Rectal smooth muscle tissue (tissue), 1 donor: ENCODE results near the gene RAMP2.

Experiments used
- H3K27ac ChIP-seq: one replicate; pipeline ENCODE4 v1.7.0; 2013; ENCODE audit warnings: low read depth, low read length, inconsistent platforms
- H3K27me3 ChIP-seq: one replicate; pipeline ENCODE4 v1.7.0; 2013; ENCODE audit warnings: low read length; ENCODE audit not compliant: control insufficient read depth, insufficient read depth
- H3K36me3 ChIP-seq: one replicate; pipeline ENCODE4 v1.7.0; 2013; ENCODE audit warnings: low read length; ENCODE audit not compliant: control insufficient read depth, insufficient read depth
- H3K4me1 ChIP-seq: one replicate; pipeline ENCODE4 v1.7.0; 2013; ENCODE audit warnings: low read length; ENCODE audit not compliant: control insufficient read depth, insufficient read depth
- H3K4me3 ChIP-seq: one replicate; pipeline ENCODE4 v1.7.0; 2013; ENCODE audit warnings: low read length
- H3K9ac ChIP-seq: one replicate; pipeline ENCODE4 v1.7.0; 2013; ENCODE audit warnings: low read length

RAMP2 gene

DNA sequence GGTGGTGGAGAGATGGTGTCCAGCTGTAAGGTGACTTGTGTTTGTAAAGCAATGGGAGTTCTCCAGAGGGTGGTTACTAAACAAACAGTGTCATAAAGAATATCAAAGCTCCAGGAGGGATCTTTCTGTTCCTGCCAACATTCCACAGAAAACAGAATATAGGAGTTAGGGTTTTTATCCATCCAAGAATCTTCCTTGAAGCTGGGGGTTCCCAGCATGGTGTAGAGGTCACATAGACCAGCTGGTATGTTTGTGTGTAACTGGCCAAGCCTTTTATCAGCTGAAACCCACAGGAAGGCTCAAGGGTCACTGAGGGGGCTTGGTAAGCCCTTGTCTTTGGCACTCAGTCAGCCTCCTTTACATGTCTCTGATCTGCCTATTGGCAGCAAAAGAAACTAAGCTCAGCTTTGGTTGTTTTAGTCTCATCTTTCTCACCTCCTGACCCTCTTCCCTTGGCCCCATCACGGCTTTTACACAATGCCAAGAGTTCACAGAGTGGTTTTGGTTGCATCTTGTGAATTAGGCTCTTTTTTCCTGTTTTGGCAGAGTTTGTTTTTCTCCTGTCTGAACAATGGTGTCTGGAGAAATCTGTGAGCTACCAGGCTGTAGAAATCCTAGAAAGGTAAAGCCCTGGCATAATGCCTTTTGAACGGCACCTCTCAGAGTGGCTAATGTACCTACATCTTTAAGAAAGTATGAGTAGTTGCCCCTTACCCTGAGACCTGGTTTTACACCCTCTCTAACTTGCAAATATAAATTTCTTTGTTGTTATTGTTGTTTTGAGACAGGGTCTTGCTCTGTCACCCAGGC lies 42.3 kb downstream of the RAMP2 start:
- Histone ChIP-seq H3K4me1 (no peaks in the 10 kb centered on the region), H3K27ac (no peak overlapping the region), H3K9ac (no peak overlapping the region), H3K4me3 (no peak overlapping the region), H3K36me3 (no peaks in the 10 kb centered on the region), H3K27me3 (no peaks in the 10 kb centered on the region)

DNA sequence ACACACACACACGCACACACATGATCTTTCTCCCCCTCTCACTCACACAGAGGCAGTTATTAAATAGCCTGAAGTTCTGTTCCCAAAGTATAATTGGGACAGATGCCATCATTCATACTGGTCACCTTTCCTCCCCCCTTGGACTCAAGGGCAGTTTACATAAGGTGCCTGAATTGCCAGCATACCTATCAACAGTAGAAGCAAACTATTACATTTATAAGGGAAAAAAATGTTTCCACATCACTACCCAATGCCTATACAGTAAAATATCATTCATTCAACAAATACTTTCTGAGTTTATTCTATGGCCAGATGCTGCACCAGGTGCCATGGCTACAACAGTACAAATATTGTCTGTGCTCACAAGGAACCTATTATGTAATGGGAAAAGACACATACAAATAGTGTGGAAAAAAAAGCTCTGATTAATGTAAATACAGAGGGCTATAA lies 43.9 kb downstream of the RAMP2 start:
- Histone ChIP-seq H3K4me1 (peaks cover 7% of the 10 kb centered on the region), H3K27me3 (no peaks in the 10 kb centered on the region), H3K36me3 (no peaks in the 10 kb centered on the region), H3K4me3 (no peak overlapping the region), H3K27ac (no peak overlapping the region), H3K9ac (no peak overlapping the region)

DNA sequence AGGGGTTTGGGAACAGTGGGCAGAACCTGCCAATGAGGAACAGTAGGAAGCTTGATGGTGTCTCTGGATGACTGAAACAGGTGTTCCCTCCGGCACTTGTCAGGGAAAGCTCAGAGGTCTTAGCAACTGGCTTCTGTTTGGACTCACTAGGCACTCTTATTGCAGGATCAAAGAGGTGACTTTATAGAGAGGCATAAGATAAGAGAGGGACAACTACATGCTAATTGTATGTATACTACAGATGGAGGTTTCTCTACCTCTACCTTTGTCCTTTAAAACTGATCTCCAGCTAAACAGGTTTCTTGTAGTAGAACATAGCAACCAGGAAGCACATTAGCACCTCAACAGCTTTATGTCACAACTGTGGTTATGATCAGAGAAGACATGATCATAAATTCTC lies 45.2 kb downstream of the RAMP2 start:
- Histone ChIP-seq H3K27me3 (no peaks in the 10 kb centered on the region), H3K36me3 (peaks cover 7% of the 10 kb centered on the region), H3K4me3 (no peak overlapping the region), H3K27ac (no peak overlapping the region), H3K9ac (no peak overlapping the region), H3K4me1 (peaks cover 7% of the 10 kb centered on the region)

DNA sequence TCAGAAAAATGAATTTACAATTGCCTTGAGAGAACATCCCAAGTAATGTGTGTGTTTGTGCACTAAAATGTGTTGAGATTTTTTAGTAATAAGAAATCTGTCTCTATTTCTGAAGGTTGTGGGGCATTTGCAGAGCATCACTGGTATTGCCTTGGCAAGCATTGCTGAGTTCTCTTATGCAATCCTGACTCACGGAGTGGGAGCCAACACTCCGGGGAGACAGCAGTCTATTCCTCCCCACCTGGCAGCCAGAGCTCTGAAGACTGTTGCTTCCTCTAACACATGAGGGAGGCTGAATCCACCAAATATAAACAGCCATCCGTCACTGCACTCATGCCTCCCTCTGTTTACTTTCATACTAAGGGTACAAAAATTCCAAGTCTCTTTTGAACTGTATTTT lies 48.2 kb downstream of the RAMP2 start:
- Histone ChIP-seq H3K4me1 (peaks cover 7% of the 10 kb centered on the region), H3K9ac (no peak overlapping the region), H3K4me3 (no peak overlapping the region), H3K36me3 (peaks cover 15% of the 10 kb centered on the region), H3K27me3 (no peaks in the 10 kb centered on the region), H3K27ac (peak overlapping the region; percentile 33)
